HepG2 (cell line): ENCODE results near the gene R3HCC1L. TPM values are rescaled to one million over a fixed set of nuclear protein-coding genes. Genes with fewer than 3 reads are reported as not detected.

Experiments
- KDM6A ChIP-seq: IDR thresholded peaks from 2 replicates; pipeline ENCODE4 v1.6.1; 2016; ENCODE audit warnings: low read depth
- SP5 ChIP-seq: IDR thresholded peaks from 2 replicates; pipeline ENCODE4 v1.6.1; 2016; ENCODE audit warnings: low read depth, borderline replicate concordance
- TP53 ChIP-seq: sonication (generic); formaldehyde crosslinking; conservative IDR thresholded peaks from 2 replicates; pipeline ENCODE4 v1.4.0; 2020; ENCODE audit warnings: missing genetic modification reagents
- ZBTB14 ChIP-seq: sonication (generic); formaldehyde crosslinking; IDR thresholded peaks from 2 replicates; pipeline ENCODE4 v1.4.0; 2020; ENCODE audit warnings: missing genetic modification reagents
- ZNF687 ChIP-seq: sonication (generic); formaldehyde crosslinking; IDR thresholded peaks from 2 replicates; pipeline ENCODE4 v1.5.1; 2020; ENCODE audit warnings: mild to moderate bottlenecking, missing genetic modification reagents, moderate library complexity
- ZXDC ChIP-seq: sonication (generic); formaldehyde crosslinking; IDR thresholded peaks from 2 replicates; pipeline ENCODE4 v1.5.0; 2020; ENCODE audit warnings: mild to moderate bottlenecking, missing genetic modification reagents
- polyA plus RNA-seq, 8 experiments: library from polyadenylated mRNA; depleted of rRNA in 3 of 8; stranded (reverse) in 7 of 8; unstranded in 1 of 8; fragments of >200 nt; fragmentation: Illumina TruSeq in 4 of 8; extraction: Trizol in 4 of 8; gene quantifications; 2 replicates each; pipeline versions ENCODE4 v1.2.1 to v1.2.3, GENCODE V29; 2011 to 2016; ENCODE audit warnings: low read depth in 4 of 8, missing spikeins in 1 of 8, mixed read lengths in 1 of 8; ENCODE audit not compliant: insufficient read depth in 1 of 8
- total RNA-seq, 5 experiments: library from RNA; depleted of rRNA; stranded (reverse); fragments of >200 nt; fragmentation: Illumina TruSeq; extraction: Trizol; gene quantifications; 2 replicates each; pipeline ENCODE4 v1.2.3, GENCODE V29; 2016; ENCODE audit warnings: low read depth in 1 of 5
- TF ChIP-seq, protein P1 (sequence below): sonication (generic); formaldehyde crosslinking; IDR thresholded peaks from 2 replicates; pipeline ENCODE4 v1.9.0; 2021; ENCODE audit warnings: missing genetic modification reagents, mild to moderate bottlenecking, borderline replicate concordance
- TF ChIP-seq, protein P2 (sequence below): sonication (generic); formaldehyde crosslinking; IDR thresholded peaks from 2 replicates; pipeline ENCODE4 v1.5.1; 2020; ENCODE audit warnings: mild to moderate bottlenecking, missing genetic modification reagents, moderate library complexity

R3HCC1L gene
- total and polyA plus RNA-seq, 2 of the 13 experiments (the other 11 are each of a cell fraction or from before 2014, with no cell fraction given), result 6.5 to 12.2 TPM

- TF ChIP-seq ZXDC (CRISPR knock-in tag), result no peak
- TF ChIP-seq KDM6A (CRISPR knock-in tag), result no peak
- TF ChIP-seq, protein P1, sequence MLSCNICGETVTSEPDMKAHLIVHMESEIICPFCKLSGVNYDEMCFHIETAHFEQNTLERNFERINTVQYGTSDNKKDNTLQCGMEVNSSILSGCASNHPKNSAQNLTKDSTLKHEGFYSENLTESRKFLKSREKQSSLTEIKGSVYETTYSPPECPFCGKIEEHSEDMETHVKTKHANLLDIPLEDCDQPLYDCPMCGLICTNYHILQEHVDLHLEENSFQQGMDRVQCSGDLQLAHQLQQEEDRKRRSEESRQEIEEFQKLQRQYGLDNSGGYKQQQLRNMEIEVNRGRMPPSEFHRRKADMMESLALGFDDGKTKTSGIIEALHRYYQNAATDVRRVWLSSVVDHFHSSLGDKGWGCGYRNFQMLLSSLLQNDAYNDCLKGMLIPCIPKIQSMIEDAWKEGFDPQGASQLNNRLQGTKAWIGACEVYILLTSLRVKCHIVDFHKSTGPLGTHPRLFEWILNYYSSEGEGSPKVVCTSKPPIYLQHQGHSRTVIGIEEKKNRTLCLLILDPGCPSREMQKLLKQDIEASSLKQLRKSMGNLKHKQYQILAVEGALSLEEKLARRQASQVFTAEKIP (CRISPR knock-in tag), result no peak
- TF ChIP-seq, protein P2, sequence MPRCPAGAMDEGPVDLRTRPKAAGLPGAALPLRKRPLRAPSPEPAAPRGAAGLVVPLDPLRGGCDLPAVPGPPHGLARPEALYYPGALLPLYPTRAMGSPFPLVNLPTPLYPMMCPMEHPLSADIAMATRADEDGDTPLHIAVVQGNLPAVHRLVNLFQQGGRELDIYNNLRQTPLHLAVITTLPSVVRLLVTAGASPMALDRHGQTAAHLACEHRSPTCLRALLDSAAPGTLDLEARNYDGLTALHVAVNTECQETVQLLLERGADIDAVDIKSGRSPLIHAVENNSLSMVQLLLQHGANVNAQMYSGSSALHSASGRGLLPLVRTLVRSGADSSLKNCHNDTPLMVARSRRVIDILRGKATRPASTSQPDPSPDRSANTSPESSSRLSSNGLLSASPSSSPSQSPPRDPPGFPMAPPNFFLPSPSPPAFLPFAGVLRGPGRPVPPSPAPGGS (CRISPR knock-in tag), result no peak
- TF ChIP-seq SP5 (CRISPR knock-in tag), result no peak
- TF ChIP-seq TP53 (CRISPR knock-in tag), result no peak
- TF ChIP-seq ZBTB14 (CRISPR knock-in tag), result no peak
- no peak for TF ChIP-seq ZNF687 (CRISPR knock-in tag)
- TF ChIP-seq, all 625 proteins: peak for 5
Observed at GRCh38 chr10:98170249-98171117, 36.0 kb downstream of the R3HCC1L start (continued).
